ENCODE results near the gene BIRC5. TPM values are rescaled to one million over a fixed set of nuclear protein-coding genes. Genes with fewer than 3 reads are reported as not detected.
"Not testable (repeated sequence)": the region's sequence is repeated elsewhere in the genome, so short reads cannot be mapped to it uniquely, and the experiment has no call there.

BIRC5 gene
- total RNA-seq = 1.2 TPM
- long read RNA-seq = 0 reads

DNA sequence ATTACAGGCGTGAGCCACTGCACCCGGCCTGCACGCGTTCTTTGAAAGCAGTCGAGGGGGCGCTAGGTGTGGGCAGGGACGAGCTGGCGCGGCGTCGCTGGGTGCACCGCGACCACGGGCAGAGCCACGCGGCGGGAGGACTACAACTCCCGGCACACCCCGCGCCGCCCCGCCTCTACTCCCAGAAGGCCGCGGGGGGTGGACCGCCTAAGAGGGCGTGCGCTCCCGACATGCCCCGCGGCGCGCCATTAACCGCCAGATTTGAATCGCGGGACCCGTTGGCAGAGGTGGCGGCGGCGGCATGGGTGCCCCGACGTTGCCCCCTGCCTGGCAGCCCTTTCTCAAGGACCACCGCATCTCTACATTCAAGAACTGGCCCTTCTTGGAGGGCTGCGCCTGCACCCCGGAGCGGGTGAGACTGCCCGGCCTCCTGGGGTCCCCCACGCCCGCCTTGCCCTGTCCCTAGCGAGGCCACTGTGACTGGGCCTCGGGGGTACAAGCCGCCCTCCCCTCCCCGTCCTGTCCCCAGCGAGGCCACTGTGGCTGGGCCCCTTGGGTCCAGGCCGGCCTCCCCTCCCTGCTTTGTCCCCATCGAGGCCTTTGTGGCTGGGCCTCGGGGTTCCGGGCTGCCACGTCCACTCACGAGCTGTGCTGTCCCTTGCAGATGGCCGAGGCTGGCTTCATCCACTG is at the start of gene BIRC5:
BIRC5 (plus strand) TSS at position 238 of the 690 bp plus-strand sequence; CDS start at position 302, 64 bp downstream.
- ATAC-seq = peak; percentile 99
- peak; percentile 97 for DNase-seq (ENCODE audit: missing footprints)
- intact Hi-C loops (cut with DNase I) = no loop called here

DNA sequence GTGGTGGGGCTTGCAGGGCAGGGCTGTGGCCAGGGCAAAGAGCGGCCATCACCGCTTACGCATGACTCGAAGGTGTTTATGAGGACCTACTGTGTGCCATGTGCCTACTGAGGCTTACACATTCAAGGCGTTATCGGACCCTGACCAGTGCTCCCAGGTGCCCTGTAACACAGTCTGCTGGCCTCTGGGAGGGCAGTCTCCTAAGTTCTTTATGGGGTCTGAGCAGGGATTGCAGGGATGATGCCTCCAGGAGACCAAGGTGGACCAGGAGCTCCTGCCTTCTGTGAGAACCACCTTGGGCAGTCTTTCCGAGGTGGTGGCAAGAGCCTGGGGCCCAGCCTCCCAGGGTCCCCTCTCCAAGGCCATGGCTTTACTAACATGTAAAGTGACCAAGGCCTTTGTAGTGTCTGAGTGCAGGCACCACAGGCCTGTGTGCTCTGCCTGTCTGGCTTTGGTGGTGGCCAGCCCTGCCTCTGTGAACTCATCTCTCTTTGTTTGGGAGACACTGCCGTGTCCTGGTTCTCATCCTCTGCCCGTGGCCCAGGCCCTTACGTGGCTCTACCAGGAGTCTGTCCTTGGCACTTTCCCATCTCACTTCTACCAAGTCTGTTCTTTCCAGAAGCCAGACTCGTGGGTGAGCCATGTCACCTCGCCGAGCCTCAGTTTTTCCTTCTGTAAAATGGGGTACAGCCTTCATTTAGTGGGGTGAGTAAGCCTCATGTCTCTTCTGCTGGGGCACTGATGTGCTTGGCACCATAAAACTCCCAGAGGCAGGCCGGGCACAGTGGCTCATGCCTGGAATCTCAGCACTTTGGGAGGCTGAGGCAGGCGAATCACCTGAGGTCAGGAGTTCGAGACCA is 49.1 kb upstream of the BIRC5 start:
- ATAC-seq (no peak), DNase-seq (ENCODE audit: missing footprints) (no peak)
- intact Hi-C loops (cut with DNase I) = no loop called here

GRCh38 chr17:78166416-78166815 is 47.6 kb upstream of the BIRC5 start:
- intact Hi-C loops (cut with DNase I) = no loop called here
- no peak for ATAC-seq

GRCh38 chr17:78168242-78168902 is 45.7 kb upstream of the BIRC5 start, which contains the start of gene SYNGR2:
Gene SYNGR2 (plus strand): TSS chr17:78168581. CDS start chr17:78168617, 36 bp downstream.
- ATAC-seq = peak; percentile 66
- intact Hi-C loops (cut with DNase I) = loop anchor here (2.0 kb wide), 1 partner anchor 24 kb away; no protein-coding TSS in a partner anchor
- peak; percentile 96 for DNase-seq (ENCODE audit: missing footprints)

More at GRCh38 chr17:78166416-78166815, 47.6 kb upstream of the BIRC5 start:
- no peak for DNase-seq (ENCODE audit: missing footprints)

- DNase-seq (ENCODE audit: missing footprints) = no peak
- intact Hi-C loops (cut with DNase I) = loop anchor here (2.0 kb wide), 1 partner anchor 24 kb away; no protein-coding TSS in a partner anchor
- peak; percentile 27 for ATAC-seq
Measured at GRCh38 chr17:78168903-78169793, 44.9 kb upstream of the BIRC5 start.

DNA sequence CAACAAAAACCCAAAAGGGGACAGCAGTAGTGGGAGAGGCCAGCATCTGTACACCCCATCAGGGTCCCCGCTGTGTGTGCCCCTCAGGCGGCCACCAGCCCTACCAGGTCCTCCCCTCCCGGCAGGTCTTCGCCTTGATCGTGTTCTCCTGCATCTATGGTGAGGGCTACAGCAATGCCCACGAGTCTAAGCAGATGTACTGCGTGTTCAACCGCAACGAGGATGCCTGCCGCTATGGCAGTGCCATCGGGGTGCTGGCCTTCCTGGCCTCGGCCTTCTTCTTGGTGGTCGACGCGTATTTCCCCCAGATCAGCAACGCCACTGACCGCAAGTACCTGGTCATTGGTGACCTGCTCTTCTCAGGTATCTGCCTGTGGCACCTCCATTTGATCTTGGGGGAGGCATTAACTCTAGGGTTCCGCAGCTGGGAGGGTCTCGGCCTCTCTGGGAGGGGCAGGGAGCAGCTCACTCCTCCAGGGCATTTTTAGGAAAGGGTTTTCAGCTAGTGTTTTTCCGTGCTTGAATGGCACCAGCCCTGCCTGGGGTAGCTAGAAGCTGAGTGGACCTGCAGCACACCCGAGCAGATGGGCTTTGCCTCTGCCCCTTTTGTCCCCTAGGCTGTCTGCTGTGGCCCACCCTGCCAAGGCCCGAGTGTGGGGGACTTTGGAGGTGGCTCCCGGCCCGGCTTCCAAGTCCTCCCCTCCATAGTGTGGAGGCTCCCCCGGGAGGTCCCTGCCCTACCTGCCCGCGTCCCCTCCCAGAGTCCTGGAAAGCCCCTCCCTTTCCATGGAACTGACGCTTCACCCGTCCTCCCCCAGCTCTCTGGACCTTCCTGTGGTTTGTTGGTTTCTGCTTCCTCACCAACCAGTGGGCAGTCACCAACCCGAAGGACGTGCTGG is 43.1 kb upstream of the BIRC5 start:
- DNase-seq (ENCODE audit: missing footprints) (no peak), ATAC-seq (no peak)
- intact Hi-C loops (cut with DNase I) = loop anchor here (5.0 kb wide), 1 partner anchor 44 kb away; the partner anchor contains the start of gene TMC6

DNA sequence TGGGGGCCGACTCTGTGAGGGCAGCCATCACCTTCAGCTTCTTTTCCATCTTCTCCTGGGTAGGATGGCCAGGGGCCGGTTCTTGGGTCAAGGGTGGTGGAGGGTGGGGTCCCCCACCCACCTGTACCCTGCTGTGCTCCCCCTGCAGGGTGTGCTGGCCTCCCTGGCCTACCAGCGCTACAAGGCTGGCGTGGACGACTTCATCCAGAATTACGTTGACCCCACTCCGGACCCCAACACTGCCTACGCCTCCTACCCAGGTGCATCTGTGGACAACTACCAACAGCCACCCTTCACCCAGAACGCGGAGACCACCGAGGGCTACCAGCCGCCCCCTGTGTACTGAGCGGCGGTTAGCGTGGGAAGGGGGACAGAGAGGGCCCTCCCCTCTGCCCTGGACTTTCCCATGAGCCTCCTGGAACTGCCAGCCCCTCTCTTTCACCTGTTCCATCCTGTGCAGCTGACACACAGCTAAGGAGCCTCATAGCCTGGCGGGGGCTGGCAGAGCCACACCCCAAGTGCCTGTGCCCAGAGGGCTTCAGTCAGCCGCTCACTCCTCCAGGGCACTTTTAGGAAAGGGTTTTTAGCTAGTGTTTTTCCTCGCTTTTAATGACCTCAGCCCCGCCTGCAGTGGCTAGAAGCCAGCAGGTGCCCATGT is 42.3 kb upstream of the BIRC5 start:
- not testable (repeated sequence) for DNase-seq (ENCODE audit: missing footprints); ATAC-seq
- intact Hi-C loops (cut with DNase I) = loop anchor here (5.0 kb wide), 1 partner anchor 44 kb away; the partner anchor contains the start of gene TMC6

GRCh38 chr17:78172249-78173051 is 41.6 kb upstream of the BIRC5 start:
- ATAC-seq = peak; percentile 31
- intact Hi-C loops (cut with DNase I) = loop anchor here (5.0 kb wide), 1 partner anchor 45 kb away; the partner anchor contains the start of gene TMC6

DNA sequence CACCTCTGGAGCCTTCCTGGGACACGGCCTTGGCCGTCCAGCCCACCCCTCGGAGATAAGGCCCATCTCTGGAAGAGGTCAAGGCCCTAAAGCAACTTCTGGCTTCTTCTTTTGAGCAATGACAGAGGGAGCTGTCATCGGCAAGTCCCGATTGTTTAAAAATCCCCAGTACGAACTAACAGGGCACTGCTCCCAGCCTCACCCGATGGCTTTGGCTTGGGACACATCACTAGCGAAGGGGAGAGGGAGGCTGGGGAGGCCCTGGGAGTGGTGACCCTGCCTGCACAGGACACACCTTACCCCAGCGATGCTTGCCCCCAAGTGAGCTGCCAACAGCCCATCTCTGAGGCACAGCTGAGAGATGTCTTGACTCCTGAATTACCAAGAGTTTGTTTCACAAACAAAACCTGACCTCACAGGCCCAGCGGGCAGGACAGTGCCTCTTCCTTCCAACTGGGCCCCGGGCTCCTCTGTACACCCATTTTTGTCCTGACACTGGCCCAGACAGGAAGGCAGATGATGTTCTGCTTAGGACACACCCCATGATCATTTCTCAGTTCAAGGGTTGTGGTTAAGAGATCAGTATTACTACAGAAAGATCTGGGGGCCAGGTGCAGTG is 40.8 kb upstream of the BIRC5 start:
- DNase-seq (ENCODE audit: missing footprints) = no peak
- peak; percentile 6 for ATAC-seq
- intact Hi-C loops (cut with DNase I) = loop anchor here (5.0 kb wide), 1 partner anchor 46 kb away; the partner anchor contains the start of gene TMC6

More at GRCh38 chr17:78172249-78173051, 41.6 kb upstream of the BIRC5 start:
- DNase-seq (ENCODE audit: missing footprints) = peak; percentile 85

- DNase-seq (ENCODE audit: missing footprints) (peak; percentile 93), ATAC-seq (peak; percentile 75)
- intact Hi-C loops (cut with DNase I) = loop anchor here (5.0 kb wide), 1 partner anchor 47 kb away; the partner anchor contains the start of gene TMC6
Measured at GRCh38 chr17:78174346-78174869, 39.6 kb upstream of the BIRC5 start.

GRCh38 chr17:78174870-78175642 is 39.0 kb upstream of the BIRC5 start:
- ATAC-seq (no peak), DNase-seq (ENCODE audit: missing footprints) (no peak)
- intact Hi-C loops (cut with DNase I) = loop anchor here (5.0 kb wide), 1 partner anchor 48 kb away; the partner anchor contains the start of gene TMC6

- ATAC-seq (no peak), DNase-seq (ENCODE audit: missing footprints) (no peak)
- intact Hi-C loops (cut with DNase I) = no loop called here
Measured at GRCh38 chr17:78175643-78175981, 38.4 kb upstream of the BIRC5 start.

- ATAC-seq (peak; percentile 18), DNase-seq (ENCODE audit: missing footprints) (peak; percentile 91)
- intact Hi-C loops (cut with DNase I) = loop anchor here (1.0 kb wide), 1 partner anchor 64 kb away; no protein-coding TSS in a partner anchor
Measured at GRCh38 chr17:78176548-78177025, 37.5 kb upstream of the BIRC5 start.

DNA sequence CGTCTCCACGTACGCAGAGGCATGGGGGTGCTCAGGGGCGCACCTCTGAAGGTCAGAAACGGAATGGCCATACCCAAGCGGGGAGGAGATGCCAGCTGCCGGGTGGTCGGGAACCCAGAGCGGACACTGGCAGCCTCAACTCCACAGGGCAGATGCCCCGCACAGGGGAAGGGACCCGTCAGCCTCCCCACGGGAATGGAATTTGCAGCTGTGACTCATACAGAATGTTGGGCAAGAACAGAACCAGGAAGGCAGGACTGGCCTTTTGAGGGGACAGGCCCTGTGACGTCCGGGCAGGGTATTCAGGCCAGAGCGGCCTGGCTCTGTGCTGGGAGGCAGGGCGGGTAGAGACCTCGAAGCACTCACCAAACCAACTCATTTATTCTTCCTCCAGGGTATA is 34.7 kb upstream of the BIRC5 start:
- intact Hi-C loops (cut with DNase I) = no loop called here
- ATAC-seq (no peak), DNase-seq (ENCODE audit: missing footprints) (no peak)

All from Right ventricle myocardium inferior (tissue), 1 donor.